NCI-H526 (cell line): ENCODE data around the gene BTN1A1.
"Not testable (repeated sequence)": the region's sequence is repeated elsewhere in the genome, so short reads cannot be mapped to it uniquely, and the experiment has no call there.

ENCODE experiments used
- DNase-seq, 2 experiments: peaks; one replicate each; lab custom pipeline; 2025; lab: John Stamatoyannopoulos, UW

Gene BTN1A1

GRCh38 chr6:26537160-26537845 lies 37.2 kb downstream of the BTN1A1 start:
- peak; percentile 95 for DNase-seq

DNA sequence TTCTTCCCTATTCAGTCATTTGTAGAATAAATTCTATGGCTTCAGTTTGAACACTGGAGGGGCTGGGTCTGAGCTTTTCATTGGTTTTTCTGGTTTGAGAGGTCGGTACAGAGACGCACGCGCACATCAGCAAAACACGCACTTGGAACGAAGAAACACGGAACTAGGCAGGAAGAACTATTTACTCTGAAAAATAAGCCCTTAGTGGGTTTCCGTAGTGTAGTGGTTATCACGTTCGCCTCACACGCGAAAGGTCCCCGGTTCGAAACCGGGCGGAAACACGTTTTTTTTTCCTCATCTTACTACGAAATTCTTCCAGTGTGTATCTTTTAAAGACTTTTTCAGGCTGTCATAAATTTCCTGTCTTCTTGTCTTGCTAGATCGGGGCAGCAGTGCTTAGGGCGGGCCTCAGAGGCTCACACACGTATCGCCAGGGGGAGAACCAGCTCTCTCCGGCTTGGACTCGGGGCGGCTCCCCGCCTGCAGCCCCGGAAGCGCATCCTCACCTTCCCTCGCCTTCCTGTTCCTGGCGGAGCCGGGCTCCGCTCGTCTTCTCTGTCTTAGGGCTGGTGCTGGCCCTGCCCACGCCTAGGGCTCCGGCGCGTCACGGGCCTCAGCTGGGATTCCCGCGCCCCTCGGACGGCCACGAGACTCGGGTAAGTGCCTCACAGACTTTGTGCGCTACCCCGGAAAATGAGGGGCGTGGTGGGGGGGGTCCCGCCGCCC lies 37.9 kb downstream of the BTN1A1 start, which contains the start of gene HMGN4:
Gene HMGN4 (plus strand): TSS at position 521 of the 726 bp plus-strand sequence. CDS start 6,841 bp downstream, outside the sequence.
- DNase-seq: peak; percentile 91 to 93

DNA sequence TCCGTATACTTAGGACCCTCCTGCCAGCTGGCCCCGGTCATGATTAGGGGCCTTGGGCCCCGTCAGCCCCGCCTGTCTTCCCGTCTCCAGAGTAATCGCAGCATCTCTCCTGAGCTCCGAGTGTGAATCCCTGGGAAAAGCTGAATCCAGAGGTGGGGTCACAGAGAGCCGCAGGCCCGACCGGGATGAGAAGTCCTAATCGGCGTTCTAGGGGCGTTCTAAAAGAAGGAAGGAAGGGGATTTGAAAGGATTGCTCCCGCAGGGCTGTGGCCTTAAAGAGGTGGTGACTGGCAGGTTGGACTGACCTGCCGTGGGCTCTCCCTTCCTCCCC lies 38.4 kb downstream of the BTN1A1 start:
- DNase-seq: peak; percentile 18 to 75

GRCh38 chr6:26539071-26539615 lies 39.0 kb downstream of the BTN1A1 start:
- no peak for DNase-seq

DNA sequence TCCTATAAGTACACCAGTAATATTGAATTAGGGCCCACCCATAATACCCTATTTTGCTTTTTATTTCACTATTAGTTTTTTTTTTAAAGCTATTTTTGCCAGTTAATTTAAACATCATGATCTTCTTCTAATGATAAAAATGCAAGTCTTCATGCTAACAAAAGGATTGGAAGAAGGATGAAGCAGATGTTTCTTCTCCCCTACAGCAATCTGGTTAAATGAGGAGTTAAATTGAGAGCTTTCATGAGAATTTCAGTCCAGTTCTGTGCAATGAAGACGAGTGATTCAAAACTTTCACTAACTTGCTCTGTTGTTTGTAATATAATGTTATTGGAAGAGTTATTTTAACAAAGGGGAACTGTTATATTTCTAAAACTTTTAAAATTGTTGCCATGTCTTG lies 41.5 kb downstream of the BTN1A1 start:
- DNase-seq: no peak

DNA sequence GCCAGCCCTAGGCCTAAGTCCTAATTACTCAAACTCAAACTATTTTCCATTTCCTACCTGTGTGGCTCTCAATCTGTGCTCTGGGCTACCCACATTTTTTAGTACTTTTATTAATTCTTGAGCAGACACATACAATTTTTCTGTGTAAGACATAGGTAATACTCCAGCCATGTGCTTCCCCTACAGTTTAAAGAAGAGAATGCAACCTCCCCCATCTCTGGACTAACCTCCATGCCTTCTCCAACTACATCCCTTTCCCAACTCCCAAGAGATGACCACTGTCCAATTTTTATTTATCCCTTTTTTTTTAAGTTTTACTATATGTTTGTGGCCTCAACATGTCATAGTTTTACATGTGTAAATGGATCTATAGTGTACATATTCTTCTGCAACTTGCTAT lies 43.9 kb downstream of the BTN1A1 start:
- peak in 1 of 2 experiments; percentile 33 for DNase-seq

GRCh38 chr6:26544473-26544872 lies 44.4 kb downstream of the BTN1A1 start:
- no peak for DNase-seq

- no peak for DNase-seq
Measured at GRCh38 chr6:26545627-26546026, 45.5 kb downstream of the BTN1A1 start.

GRCh38 chr6:26547363-26547762 lies 47.3 kb downstream of the BTN1A1 start:
- DNase-seq: not testable (repeated sequence)

GRCh38 chr6:26550250-26550993 lies 50.3 kb downstream of the BTN1A1 start:
- peak; percentile 54 to 80 for DNase-seq

GRCh38 chr6:26552205-26552604 lies 52.1 kb downstream of the BTN1A1 start:
- no peak for DNase-seq

- no peak for DNase-seq
Measured at GRCh38 chr6:26552640-26553188, 52.6 kb downstream of the BTN1A1 start.

DNA sequence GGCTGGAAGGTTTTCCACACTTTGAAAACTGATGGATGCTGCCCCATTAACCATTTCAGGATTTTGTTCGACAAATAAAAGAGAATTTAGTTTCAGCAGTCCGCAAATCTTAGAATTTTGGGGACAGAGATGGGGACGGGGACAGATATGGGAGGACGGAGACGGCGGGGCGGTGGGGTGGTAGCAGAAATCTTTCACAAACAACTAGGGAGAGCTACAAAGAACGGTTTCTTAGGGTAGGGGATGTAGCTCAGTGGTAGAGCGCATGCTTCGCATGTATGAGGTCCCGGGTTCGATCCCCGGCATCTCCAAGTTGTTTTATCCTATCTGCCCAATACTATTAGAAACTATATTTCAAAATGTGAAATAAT lies 53.1 kb downstream of the BTN1A1 start:
- peak; percentile 56 to 76 for DNase-seq

DNA sequence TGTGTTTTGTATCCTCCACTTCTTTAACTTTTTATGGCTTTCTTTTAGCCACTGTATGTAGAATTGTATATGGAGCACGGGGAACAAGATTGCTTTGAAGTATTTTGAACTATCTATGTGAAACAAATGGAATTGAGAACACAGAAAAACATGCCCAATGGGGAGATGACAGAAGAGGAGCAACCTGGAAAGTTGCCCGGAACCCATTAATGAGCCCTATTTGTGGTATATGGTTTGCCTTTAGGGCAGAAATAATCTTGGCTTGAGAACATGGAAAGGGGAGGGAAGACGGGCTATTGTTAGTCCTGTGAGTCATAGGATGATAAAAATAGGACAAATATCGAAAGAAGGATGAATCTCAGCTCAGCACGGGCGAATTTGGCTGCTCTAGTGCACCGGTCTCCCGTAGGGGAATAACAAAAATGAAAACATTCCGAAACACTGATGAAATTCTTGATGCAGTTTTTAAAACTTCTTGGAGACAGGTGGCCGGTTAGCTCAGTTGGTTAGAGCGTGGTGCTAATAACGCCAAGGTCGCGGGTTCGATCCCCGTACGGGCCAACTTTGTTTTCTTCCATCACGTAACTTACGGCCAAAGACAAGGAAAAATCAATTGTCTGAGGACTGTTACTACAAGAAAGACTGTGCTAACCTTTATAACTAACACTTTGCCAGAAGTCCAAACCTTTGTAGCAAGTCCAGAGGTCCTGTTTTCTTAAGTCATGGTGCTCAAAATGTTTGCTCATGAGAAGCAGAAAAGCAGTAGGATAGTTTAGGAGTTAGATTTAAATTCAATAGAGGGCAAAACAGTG lies 53.7 kb downstream of the BTN1A1 start:
- DNase-seq: peak; percentile 56 to 87

GRCh38 chr6:26554447-26554696 lies 54.3 kb downstream of the BTN1A1 start:
- DNase-seq: no peak

DNA sequence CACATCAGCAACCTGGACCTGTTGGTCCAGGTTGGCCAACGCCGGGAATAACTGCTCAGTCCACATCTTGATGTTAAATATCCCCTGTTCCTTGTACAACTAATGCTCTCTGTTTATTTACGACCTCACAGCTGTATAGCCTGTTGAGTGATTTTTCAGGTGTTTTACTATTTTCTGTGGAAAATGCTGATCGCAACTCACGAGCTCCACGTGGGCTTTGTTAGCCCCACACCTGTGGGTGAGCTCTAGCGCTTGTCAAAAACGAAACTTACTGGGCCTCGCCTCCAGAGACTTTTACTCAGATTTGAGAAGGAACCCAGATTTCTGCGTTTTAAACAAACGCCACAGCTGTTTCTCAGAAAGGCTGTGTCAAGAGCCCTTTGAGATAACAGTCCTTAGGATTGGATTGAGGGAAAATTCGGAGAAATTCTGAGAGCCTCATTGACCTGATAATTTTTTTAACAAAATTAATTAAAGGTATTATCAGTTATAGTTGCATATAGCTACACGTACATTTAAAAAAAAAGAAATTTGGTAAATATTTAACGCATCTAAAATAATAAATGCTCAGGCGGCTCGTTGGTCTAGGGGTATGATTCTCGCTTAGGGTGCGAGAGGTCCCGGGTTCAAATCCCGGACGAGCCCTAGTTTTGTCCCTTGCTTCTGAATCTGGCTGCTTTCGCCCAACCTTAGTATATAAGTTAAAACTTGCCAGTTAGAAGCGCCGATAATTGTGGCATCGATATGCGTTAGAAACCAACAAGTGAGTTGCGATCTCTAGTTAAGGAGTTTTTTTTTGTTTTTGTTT lies 54.8 kb downstream of the BTN1A1 start:
- peak in 1 of 2 experiments; percentile 47 for DNase-seq

- DNase-seq: no peak
Measured at GRCh38 chr6:26555505-26556262, 55.6 kb downstream of the BTN1A1 start.

DNA sequence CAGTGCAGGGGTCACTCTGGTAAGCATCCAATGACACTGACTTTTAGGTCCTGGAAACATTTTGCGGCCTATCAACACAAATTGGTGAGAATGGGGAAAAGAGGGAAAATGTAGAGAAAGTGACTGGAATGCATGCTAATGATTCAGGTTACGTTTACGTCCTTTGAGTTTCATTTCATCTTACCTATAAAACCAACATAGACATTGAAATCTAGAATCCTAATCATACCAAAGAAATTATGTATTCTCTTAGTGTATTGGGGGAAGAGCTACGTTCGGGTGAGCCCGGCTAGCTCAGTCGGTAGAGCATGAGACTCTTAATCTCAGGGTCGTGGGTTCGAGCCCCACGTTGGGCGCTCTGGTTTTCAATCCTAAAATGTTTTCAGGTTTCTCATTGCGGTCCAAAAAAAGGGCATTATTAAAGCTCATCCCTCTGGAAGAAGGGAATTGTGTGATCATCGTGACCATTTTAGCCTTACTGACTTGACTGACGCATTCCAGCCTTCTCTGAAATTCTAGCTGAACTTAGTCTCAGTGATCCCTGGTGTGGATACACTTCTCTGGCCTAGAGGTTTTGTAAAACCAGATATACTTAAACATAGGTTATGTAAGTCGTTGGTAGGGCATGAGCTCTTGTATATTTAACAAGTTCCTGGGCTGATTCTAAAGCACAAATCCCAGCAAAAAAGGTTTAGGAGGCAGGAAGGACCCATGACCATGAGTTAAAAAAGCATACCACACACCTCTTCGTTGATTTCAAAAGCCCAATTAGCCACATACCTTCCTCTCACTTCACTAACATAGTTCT lies 56.4 kb downstream of the BTN1A1 start:
- DNase-seq: peak; percentile 37 to 77
